NCI-H748 (cell line): ENCODE data around the gene TXNRD2.
"Not testable (repeated sequence)": the region's sequence is repeated elsewhere in the genome, so short reads cannot be mapped to it uniquely, and the experiment has no call there.

Source experiments
- DNase-seq: peaks from one replicate; lab custom pipeline; 2025; ENCODE audit not compliant: unreplicated experiment; lab: John Stamatoyannopoulos, UW

TXNRD2 gene

GRCh38 chr22:19951346-19951745 is 9.7 kb upstream of the TXNRD2 start:
- no peak for DNase-seq

- no peak for DNase-seq
Observed at GRCh38 chr22:19948057-19948760, 6.6 kb upstream of the TXNRD2 start.

GRCh38 chr22:19943082-19944026 is 1.7 kb upstream of the TXNRD2 start:
- no peak for DNase-seq

- no peak for DNase-seq
Observed at GRCh38 chr22:19942157-19943081, 801 bp upstream of the TXNRD2 start.

- DNase-seq = no peak
Observed at GRCh38 chr22:19940536-19941364, 868 bp downstream of the TXNRD2 start.

GRCh38 chr22:19937616-19938473 is 3.8 kb downstream of the TXNRD2 start:
- DNase-seq = peak; percentile 5

GRCh38 chr22:19936513-19936912 is 5.1 kb downstream of the TXNRD2 start:
- no peak for DNase-seq

GRCh38 chr22:19935123-19935718 is 6.4 kb downstream of the TXNRD2 start:
- DNase-seq = not testable (repeated sequence)

- DNase-seq = peak; percentile 23
Observed at GRCh38 chr22:19933341-19934241, 8.0 kb downstream of the TXNRD2 start.

- peak; percentile 28 for DNase-seq
Observed at GRCh38 chr22:19932367-19933206, 9.0 kb downstream of the TXNRD2 start.

- DNase-seq = no peak
Observed at GRCh38 chr22:19931514-19931913, 10.1 kb downstream of the TXNRD2 start.

GRCh38 chr22:19930551-19931486 is 10.8 kb downstream of the TXNRD2 start:
- DNase-seq = no peak

GRCh38 chr22:19929586-19930550 is 11.8 kb downstream of the TXNRD2 start:
- no peak for DNase-seq

- no peak for DNase-seq
Observed at GRCh38 chr22:19928207-19928606, 13.4 kb downstream of the TXNRD2 start.

- DNase-seq = no peak
Observed at GRCh38 chr22:19927696-19928095, 13.9 kb downstream of the TXNRD2 start.
